Fibroblast of lung (primary cell): ENCODE data around the gene ARL6IP5.

Experiments
- CTCF ChIP-seq, 2 donors: IDR thresholded peaks in 1 of 2; conservative IDR thresholded peaks in 1 of 2; 1 replicate in 1 of 2; 2 replicates in 1 of 2; pipeline ENCODE4 v1.5.1; 2011 to 2012; ENCODE audit warnings: low read length in 2 of 2, control low read depth in 1 of 2, inconsistent platforms in 1 of 2, low read depth in 1 of 2, mild to moderate bottlenecking in 1 of 2
- EZH2 ChIP-seq: IDR thresholded peaks from 2 replicates; pipeline ENCODE4 v1.5.1; 2012; ENCODE audit warnings: low read length, control low read depth, mild to moderate bottlenecking; ENCODE audit errors: missing control alignments

DNA sequence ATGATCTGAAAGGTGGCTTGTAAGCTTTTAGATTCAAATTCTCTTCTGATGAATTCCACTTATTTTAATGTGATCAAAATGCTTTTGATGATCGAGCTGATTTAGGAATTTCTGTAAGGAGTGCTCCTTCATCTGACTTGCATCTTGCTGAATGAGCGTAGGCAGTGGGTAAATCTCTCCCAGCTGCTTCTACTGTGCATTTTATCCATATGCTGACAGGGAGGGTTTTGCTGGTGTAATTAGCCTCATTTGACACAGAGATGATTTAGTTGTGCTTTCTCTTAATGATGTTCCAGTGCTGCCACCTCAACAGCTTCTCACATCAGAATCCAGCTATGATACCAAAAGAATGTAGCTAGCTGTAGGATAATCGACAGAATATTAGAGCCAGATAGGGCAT lies 41.5 kb downstream of the ARL6IP5 start:
- TF ChIP-seq CTCF (conservative IDR thresholded peaks at IDR 0.05 in 1 of 2, IDR thresholded peaks at IDR 0.05 in 1 of 2; ENCODE audit: low read depth in 1 of 2, low read length in 2 of 2) (no peak), EZH2 (no peak)
